Raji (cell line): ENCODE measurements around the gene ITIH2.

Experiments
- POLR2A ChIP-seq: IDR thresholded peaks from 2 replicates; pipeline ENCODE4 v1.6.1; 2011; ENCODE audit warnings: low read depth, low read length, control low read depth; ENCODE audit not compliant: insufficient read depth

Gene ITIH2

DNA sequence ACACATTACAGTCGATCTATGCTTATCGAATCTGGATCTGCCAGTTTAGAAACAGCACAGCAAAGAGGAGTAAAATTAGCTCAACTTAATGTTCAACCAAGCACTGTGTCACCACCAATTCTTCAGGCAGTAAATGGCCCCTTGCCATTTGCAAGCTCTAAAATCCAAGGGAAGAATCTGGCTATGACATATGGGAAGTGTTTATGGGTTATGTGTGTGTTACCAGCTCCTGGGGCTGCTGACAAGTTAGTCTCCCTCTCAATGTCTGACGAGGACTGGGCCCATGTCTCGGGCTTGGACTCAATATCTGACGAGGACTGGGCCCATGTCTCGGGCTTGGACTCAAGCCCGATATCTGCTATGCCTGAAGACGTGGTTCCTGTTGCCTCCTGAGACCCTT is 5.7 kb upstream of the ITIH2 start:
- TF ChIP-seq POLR2A, result no peak

GRCh38 chr10:7700577-7701125 is 2.5 kb upstream of the ITIH2 start:
- no peak for TF ChIP-seq POLR2A

GRCh38 chr10:7701158-7701742 is 1.9 kb upstream of the ITIH2 start:
- TF ChIP-seq POLR2A, result no peak

DNA sequence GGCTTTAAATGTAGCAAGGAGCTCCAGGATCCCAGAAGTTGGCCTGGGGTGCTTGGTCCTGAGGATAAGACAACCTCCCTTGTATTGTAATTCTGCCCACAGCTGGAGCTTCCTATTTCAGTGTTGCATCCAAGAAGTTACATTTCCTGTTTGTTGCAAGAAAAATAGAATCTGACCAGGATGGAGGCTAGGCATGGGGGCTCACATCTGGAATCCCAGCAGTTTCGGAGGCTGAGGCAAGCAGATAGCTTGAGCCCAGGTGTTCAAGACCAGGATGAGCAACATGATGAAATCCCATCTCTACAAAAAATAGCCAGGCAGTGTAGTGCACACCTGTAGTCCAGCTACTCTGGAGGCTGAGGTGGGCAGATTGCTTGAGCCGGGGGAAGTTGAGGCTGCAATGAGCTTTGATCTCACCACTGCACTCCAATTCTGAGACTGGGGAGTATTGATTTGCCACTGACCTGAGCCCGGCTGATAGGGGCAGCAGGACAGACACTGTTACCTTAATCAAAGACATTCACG is 766 bp upstream of the ITIH2 start:
- TF ChIP-seq POLR2A, result no peak

GRCh38 chr10:7704071-7705016 is 1.2 kb downstream of the ITIH2 start:
- TF ChIP-seq POLR2A, result no peak

DNA sequence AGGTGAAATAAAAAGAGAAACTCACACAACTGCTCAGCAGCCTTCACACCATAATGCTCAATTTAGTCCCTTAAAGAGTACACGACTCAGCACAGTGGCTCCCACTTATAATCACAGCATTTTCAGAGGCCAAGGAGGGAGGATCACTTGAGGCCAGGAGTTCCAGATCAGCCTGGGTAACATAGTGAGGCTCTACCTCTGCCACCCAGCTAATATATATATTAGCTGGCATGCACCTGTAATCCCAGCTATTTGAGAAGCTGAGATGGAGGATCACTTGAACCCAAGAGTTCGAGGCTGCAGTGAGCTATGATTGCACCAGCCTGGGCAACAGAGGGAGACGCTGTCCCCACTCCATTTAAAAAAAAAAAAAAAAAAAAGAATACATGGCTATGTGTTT is 2.2 kb downstream of the ITIH2 start:
- TF ChIP-seq POLR2A, result no peak

GRCh38 chr10:7706534-7707073 is 3.5 kb downstream of the ITIH2 start:
- TF ChIP-seq POLR2A, result no peak

DNA sequence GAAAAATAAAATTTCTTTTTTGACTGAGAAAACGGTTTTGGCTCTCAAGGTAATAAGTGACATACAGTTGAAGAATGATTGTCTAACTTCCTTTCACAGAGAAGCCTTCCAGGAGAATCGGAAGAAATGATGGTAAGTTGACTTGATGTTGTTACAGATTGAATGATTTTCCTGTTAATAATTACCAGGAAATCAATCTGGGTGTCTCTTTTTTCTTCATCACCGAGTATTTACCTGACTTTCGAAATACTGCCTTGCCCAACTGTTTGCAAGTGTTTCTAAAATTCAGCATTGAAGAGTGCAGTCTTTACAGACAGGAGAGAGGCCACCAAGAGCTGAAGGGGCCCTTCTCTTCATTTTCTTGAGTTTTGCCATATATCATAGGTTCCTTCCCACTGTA is 4.0 kb downstream of the ITIH2 start:
- no peak for TF ChIP-seq POLR2A

DNA sequence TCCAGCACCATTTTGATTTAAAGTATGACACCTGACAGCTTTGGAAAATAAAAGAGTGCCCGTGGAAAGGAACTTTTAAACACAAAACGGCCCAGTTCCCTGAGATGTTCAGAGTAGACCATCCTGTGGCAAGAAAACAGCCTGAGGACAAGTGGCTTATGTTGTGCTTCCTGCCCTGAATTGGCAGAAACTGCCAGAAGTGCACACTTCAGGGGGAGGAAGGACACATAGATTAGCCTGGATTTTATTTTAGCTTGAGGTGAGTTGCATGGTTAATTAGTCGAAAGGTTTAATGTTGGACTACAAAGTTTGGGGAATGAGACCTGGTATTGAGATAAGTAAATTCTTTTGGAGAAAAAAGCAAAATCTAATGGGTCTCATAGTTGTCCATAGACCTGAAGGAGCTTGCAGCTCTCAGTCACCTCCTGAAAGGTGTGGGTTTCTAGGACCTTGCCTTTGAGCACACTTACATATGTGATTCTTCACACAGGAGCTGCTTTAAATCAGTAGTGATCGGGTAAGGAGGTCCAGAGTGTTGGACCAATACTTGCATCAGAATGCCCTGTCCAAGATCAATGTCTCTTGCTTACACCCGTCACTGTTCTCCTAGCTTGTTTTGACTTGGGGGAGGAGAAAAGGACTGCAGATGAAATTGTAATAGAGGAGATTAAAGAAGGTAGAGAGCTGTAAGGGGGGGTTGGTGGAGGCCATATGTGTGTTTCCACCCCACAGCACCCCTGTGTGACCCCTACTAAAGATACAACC is 4.9 kb downstream of the ITIH2 start:
- TF ChIP-seq POLR2A, result no peak

DNA sequence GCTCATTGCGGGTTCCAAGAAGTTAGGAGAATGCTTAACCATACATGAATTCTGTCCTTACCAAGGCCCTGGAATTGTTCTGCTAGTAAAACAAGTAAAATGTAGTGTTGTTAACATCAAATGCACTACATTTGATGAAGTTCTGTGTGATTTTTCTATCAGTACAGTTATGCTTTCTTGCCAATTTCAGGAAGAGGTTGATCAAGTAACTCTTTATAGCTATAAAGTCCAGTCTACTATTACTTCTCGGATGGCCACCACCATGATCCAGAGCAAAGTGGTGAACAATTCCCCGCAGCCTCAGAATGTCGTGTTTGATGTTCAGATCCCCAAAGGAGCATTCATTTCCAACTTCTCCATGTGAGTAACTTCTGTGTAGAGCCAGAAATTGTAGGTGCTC is 5.7 kb downstream of the ITIH2 start:
- no peak for TF ChIP-seq POLR2A

GRCh38 chr10:7710446-7710845 is 7.3 kb downstream of the ITIH2 start:
- TF ChIP-seq POLR2A, result no peak

DNA sequence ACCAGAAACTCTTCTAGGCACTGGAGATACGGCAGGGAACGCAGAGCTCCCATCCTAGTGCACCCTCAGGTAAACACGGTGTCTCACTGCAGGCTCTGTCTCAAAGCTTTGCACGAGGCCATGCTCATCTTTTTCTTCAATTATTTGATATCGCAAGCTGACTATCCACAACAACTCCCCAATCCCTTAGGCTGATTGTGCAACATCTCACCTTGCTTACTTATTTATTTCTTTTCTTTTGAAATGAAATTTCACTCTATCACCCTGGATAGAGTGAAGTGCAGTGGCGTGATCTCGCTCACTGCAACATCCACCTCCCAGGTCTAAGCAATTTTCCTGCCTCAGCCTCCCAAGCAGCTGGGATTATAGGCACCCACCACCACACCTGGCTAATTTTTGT is 12.4 kb downstream of the ITIH2 start:
- TF ChIP-seq POLR2A, result no peak

- no peak for TF ChIP-seq POLR2A
These were observed 14.7 kb downstream of the ITIH2 start for GRCh38 chr10:7717767-7718166.

DNA sequence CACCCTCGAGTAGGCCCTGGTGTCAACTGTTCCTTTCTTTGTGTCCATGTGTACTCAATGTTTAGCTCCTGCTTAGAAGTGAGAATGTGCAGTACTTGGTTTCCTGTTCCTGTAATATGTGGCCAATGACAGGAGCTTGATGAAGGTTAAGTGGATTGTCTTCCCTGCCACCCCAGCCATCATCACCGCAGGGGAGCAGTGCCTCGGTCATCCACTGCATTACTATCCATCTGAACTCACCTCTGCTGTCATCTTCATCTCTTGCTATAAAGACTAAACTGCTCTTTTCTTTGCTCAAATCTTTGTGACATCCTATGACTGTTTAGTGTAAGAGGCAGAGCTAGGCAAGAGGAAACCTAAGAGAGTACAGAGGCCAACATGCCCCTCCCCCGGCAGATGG is 15.6 kb downstream of the ITIH2 start:
- TF ChIP-seq POLR2A, result no peak

DNA sequence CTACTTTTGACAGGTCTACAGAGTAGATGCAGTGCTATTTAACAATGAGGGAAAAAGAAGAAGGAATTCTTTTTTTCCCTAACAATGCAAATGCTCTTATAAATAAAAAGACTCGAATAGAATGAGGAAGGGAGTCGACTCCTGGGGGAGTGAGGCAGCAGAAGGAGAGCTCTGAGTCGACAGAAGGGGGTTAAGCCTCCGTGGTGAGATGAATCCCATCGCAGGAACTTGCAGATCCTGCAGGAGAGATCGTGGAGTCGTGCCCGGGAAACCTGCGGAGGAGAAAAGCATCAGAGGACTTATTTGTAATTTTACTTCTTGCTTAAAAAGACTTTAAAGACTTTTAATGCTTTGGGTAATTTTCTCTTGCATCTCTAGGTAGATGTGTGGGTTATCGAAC is 17.4 kb downstream of the ITIH2 start:
- no peak for TF ChIP-seq POLR2A

- TF ChIP-seq POLR2A, result no peak
These were observed 19.9 kb downstream of the ITIH2 start for GRCh38 chr10:7722927-7723529.
